ENCODE measurements around the gene PDCD1. TPM values are rescaled to one million over a fixed set of nuclear protein-coding genes. Genes with fewer than 3 reads are reported as not detected.

PDCD1 gene
- total and polyA plus RNA-seq, 10 of the 15 experiments (the other 5 are each of a cell fraction or from before 2014, with no cell fraction given): 0.62 to 6.4 (median 2.9) TPM; not detected in 2

GRCh38 chr2:241804326-241805229, 54.1 kb downstream of the PDCD1 start (continued):
- TF ChIP-seq, protein P1, sequence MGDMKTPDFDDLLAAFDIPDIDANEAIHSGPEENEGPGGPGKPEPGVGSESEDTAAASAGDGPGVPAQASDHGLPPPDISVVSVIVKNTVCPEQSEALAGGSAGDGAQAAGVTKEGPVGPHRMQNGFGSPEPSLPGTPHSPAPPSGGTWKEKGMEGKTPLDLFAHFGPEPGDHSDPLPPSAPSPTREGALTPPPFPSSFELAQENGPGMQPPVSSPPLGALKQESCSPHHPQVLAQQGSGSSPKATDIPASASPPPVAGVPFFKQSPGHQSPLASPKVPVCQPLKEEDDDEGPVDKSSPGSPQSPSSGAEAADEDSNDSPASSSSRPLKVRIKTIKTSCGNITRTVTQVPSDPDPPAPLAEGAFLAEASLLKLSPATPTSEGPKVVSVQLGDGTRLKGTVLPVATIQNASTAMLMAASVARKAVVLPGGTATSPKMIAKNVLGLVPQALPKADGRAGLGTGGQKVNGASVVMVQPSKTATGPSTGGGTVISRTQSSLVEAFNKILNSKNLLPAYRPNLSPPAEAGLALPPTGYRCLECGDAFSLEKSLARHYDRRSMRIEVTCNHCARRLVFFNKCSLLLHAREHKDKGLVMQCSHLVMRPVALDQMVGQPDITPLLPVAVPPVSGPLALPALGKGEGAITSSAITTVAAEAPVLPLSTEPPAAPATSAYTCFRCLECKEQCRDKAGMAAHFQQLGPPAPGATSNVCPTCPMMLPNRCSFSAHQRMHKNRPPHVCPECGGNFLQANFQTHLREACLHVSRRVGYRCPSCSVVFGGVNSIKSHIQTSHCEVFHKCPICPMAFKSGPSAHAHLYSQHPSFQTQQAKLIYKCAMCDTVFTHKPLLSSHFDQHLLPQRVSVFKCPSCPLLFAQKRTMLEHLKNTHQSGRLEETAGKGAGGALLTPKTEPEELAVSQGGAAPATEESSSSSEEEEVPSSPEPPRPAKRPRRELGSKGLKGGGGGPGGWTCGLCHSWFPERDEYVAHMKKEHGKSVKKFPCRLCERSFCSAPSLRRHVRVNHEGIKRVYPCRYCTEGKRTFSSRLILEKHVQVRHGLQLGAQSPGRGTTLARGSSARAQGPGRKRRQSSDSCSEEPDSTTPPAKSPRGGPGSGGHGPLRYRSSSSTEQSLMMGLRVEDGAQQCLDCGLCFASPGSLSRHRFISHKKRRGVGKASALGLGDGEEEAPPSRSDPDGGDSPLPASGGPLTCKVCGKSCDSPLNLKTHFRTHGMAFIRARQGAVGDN (IDR thresholded peaks at IDR 0.05): no peak
- no peak for TF ChIP-seq RAD51 (IDR thresholded peaks at IDR 0.05)
- TF ChIP-seq SREBF1 (IDR thresholded peaks at IDR 0.05; ENCODE audit: low read length): no peak
- TF ChIP-seq CTCF (IDR thresholded peaks at IDR 0.05 in 2 of 3, conservative IDR thresholded peaks at IDR 0.05 in 1 of 3; ENCODE audit: control insufficient read depth in 2 of 3, extremely low read depth in 1 of 3, insufficient read depth in 1 of 3, low read depth in 3 of 3, low read length in 3 of 3): peak in 2 of 3 experiments; percentile 25 to 31; a peak in 3 of 6 replicates
- TF ChIP-seq ZNF217 (IDR thresholded peaks at IDR 0.05): no peak
- TF ChIP-seq MEF2A (IDR thresholded peaks at IDR 0.05; ENCODE audit: insufficient read depth, low read depth, low read length): no peak
- no peak for TF ChIP-seq SP1 (IDR thresholded peaks at IDR 0.05; ENCODE audit: low read depth, low read length)
- TF ChIP-seq RAD21 (IDR thresholded peaks at IDR 0.05; ENCODE audit: insufficient read depth, low read depth, low read length): no peak
- no peak for TF ChIP-seq HDAC2 (IDR thresholded peaks at IDR 0.05)
- TF ChIP-seq EGR1 (IDR thresholded peaks at IDR 0.05; ENCODE audit: borderline replicate concordance in 1 of 2, low read depth in 2 of 2, low read length in 2 of 2): no peak
- TF ChIP-seq BHLHE40 (IDR thresholded peaks at IDR 0.05; ENCODE audit: borderline replicate concordance in 1 of 2, low read depth in 2 of 2, low read length in 1 of 2): peak in 1 of 2 experiments; percentile 48; a peak in 1 of 4 replicates
- no peak for TF ChIP-seq IRF4 (IDR thresholded peaks at IDR 0.05; ENCODE audit: low read depth, low read length)
- TF ChIP-seq IKZF2 (IDR thresholded peaks at IDR 0.05): no peak
